Naive B cell (primary cell): ENCODE data around the gene PBX1. TPM values are rescaled to one million over a fixed set of nuclear protein-coding genes. Genes with fewer than 3 reads are reported as not detected.

Experiments used
- ATAC-seq, 2 donors: fragments of 150-1000 bp; cut with Tn5 transposase; 2 replicates each; pipeline ENCODE4 v1.10.0; 2021; ENCODE audit warnings: low read depth in 2 of 2, mild to moderate bottlenecking in 2 of 2, moderate library complexity in 2 of 2
- DNase-seq: peaks from one replicate; pipeline ENCODE4 v3.0.0; 2022
- H3K27ac Mint-ChIP-seq, 6 donors: one replicate each; pipeline ENCODE4 v1.8.0; 2020 to 2022; ENCODE audit warnings: mild to moderate bottlenecking in 6 of 6, mixed read lengths in 6 of 6, moderate library complexity in 5 of 6, inconsistent platforms in 2 of 6
- H3K27me3 Mint-ChIP-seq, 3 donors: one replicate each; pipeline ENCODE4 v1.8.0; 2021 to 2022; ENCODE audit warnings: mixed read lengths in 3 of 3, mild to moderate bottlenecking in 1 of 3
- H3K36me3 Mint-ChIP-seq, 2 donors: one replicate each; pipeline ENCODE4 v1.8.0; 2020 to 2022; ENCODE audit warnings: mixed read lengths in 2 of 2, inconsistent platforms in 1 of 2, mild to moderate bottlenecking in 1 of 2
- H3K4me1 Mint-ChIP-seq, 3 donors: one replicate each; pipeline ENCODE4 v1.8.0; 2020 to 2022; ENCODE audit warnings: mixed read lengths in 3 of 3, inconsistent platforms in 1 of 3, mild to moderate bottlenecking in 1 of 3, moderate library complexity in 1 of 3
- H3K4me3 Mint-ChIP-seq, 8 donors: one replicate each; pipeline ENCODE4 v1.8.0; 2020 to 2022; ENCODE audit warnings: mild to moderate bottlenecking in 8 of 8, mixed read lengths in 8 of 8, moderate library complexity in 8 of 8, inconsistent platforms in 2 of 8
- H3K9me3 Mint-ChIP-seq, 7 donors: one replicate each; pipeline ENCODE4 v1.8.0; 2020 to 2022; ENCODE audit warnings: mixed read lengths in 7 of 7, mild to moderate bottlenecking in 5 of 7, inconsistent platforms in 2 of 7, moderate library complexity in 1 of 7
- polyA plus RNA-seq, 6 donors: library from polyadenylated mRNA; unstranded; fragments of 300-500 nt; fragmentation: Illumina TruSeq; gene quantifications; one replicate each; pipeline ENCODE4 v1.2.3, GENCODE V29; 2021; ENCODE audit warnings: low read depth in 6 of 6

The PBX1 gene
- polyA plus RNA-seq, 6 donors from 2014 or later: 0.04 to 0.70 (median 0.33) TPM; not detected in 1

- peaks cover 0 to 7% (median 0%) of the 10 kb centered on the region in 3 donors for H3K27me3 Mint-ChIP-seq
- H3K36me3 Mint-ChIP-seq: no peaks in the 10 kb centered on the region
- no peak for ATAC-seq
- no peak for DNase-seq
- no peak overlapping the region for H3K4me3 Mint-ChIP-seq
- H3K4me1 Mint-ChIP-seq: no peaks in the 10 kb centered on the region
- no peak overlapping the region for H3K27ac Mint-ChIP-seq
- peaks cover 0 to 2% (median 0%) of the 10 kb centered on the region in 7 donors for H3K9me3 Mint-ChIP-seq
Observed at GRCh38 chr1:164843743-164844500, 284.9 kb downstream of the PBX1 start.

GRCh38 chr1:164846731-164847691 lies 288.0 kb downstream of the PBX1 start:
- Mint-ChIP-seq H3K27ac (no peak overlapping the region), H3K4me1 (no peaks in the 10 kb centered on the region), H3K9me3 (peaks cover 0 to 3% (median 0%) of the 10 kb centered on the region in 7 donors), H3K27me3 (no peaks in the 10 kb centered on the region), H3K36me3 (no peaks in the 10 kb centered on the region), H3K4me3 (peak overlapping the region in 1 of 8 donors; percentile 15)
- ATAC-seq (no peak), DNase-seq (no peak)

GRCh38 chr1:164853146-164853545 lies 294.2 kb downstream of the PBX1 start:
- no peak for ATAC-seq
- Mint-ChIP-seq H3K4me3 (no peak overlapping the region), H3K36me3 (no peaks in the 10 kb centered on the region), H3K9me3 (peaks cover 0 to 7% (median 0%) of the 10 kb centered on the region in 7 donors), H3K27ac (no peak overlapping the region), H3K27me3 (peaks cover 0 to 7% (median 5%) of the 10 kb centered on the region in 3 donors), H3K4me1 (no peaks in the 10 kb centered on the region)
- no peak for DNase-seq

GRCh38 chr1:164855716-164856329 lies 296.8 kb downstream of the PBX1 start:
- H3K27ac Mint-ChIP-seq: no peak overlapping the region
- H3K36me3 Mint-ChIP-seq: no peaks in the 10 kb centered on the region
- peaks cover 0 to 7% (median 5%) of the 10 kb centered on the region in 3 donors for H3K27me3 Mint-ChIP-seq
- H3K4me3 Mint-ChIP-seq: no peak overlapping the region
- peaks cover 0 to 5% (median 3%) of the 10 kb centered on the region in 7 donors for H3K9me3 Mint-ChIP-seq
- DNase-seq (no peak), ATAC-seq (no peak)
- H3K4me1 Mint-ChIP-seq: no peaks in the 10 kb centered on the region

- Mint-ChIP-seq H3K36me3 (no peaks in the 10 kb centered on the region), H3K4me3 (no peak overlapping the region), H3K4me1 (no peaks in the 10 kb centered on the region), H3K27ac (no peak overlapping the region), H3K9me3 (peaks cover 0 to 5% (median 4%) of the 10 kb centered on the region in 7 donors), H3K27me3 (peaks cover 0 to 7% (median 5%) of the 10 kb centered on the region in 3 donors)
- DNase-seq (no peak), ATAC-seq (no peak)
Observed at GRCh38 chr1:164856381-164856780, 297.4 kb downstream of the PBX1 start.

- Mint-ChIP-seq H3K9me3 (peaks cover 0 to 13% (median 4%) of the 10 kb centered on the region in 7 donors), H3K36me3 (no peaks in the 10 kb centered on the region), H3K27ac (no peak overlapping the region), H3K4me3 (no peak overlapping the region), H3K4me1 (no peaks in the 10 kb centered on the region), H3K27me3 (peaks cover 0 to 7% (median 5%) of the 10 kb centered on the region in 3 donors)
- DNase-seq (no peak), ATAC-seq (no peak)
Observed at GRCh38 chr1:164857439-164857838, 298.5 kb downstream of the PBX1 start.

GRCh38 chr1:164858096-164858632 lies 299.2 kb downstream of the PBX1 start:
- no peaks in the 10 kb centered on the region for H3K4me1 Mint-ChIP-seq
- ATAC-seq: no peak
- no peaks in the 10 kb centered on the region for H3K36me3 Mint-ChIP-seq
- no peak overlapping the region for H3K4me3 Mint-ChIP-seq
- H3K9me3 Mint-ChIP-seq: peaks cover 0 to 13% (median 4%) of the 10 kb centered on the region in 7 donors
- peaks cover 0 to 7% (median 5%) of the 10 kb centered on the region in 3 donors for H3K27me3 Mint-ChIP-seq
- DNase-seq: no peak
- no peak overlapping the region for H3K27ac Mint-ChIP-seq

GRCh38 chr1:164861632-164862031 lies 302.6 kb downstream of the PBX1 start:
- no peak overlapping the region for H3K4me3 Mint-ChIP-seq

GRCh38 chr1:164863056-164863455 lies 304.1 kb downstream of the PBX1 start:
- no peak for DNase-seq
- Mint-ChIP-seq H3K9me3 (peaks cover 0 to 17% (median 2%) of the 10 kb centered on the region in 7 donors), H3K27ac (no peak overlapping the region), H3K4me3 (no peak overlapping the region), H3K36me3 (no peaks in the 10 kb centered on the region), H3K27me3 (peaks cover 0 to 4% (median 0%) of the 10 kb centered on the region in 3 donors), H3K4me1 (no peaks in the 10 kb centered on the region)
- ATAC-seq: no peak

More at GRCh38 chr1:164861632-164862031, 302.6 kb downstream of the PBX1 start:
- Mint-ChIP-seq H3K9me3 (peaks cover 0 to 17% (median 2%) of the 10 kb centered on the region in 7 donors), H3K27ac (peak overlapping the region in 1 of 6 donors; percentile 43), H3K36me3 (no peaks in the 10 kb centered on the region), H3K4me1 (no peaks in the 10 kb centered on the region), H3K27me3 (peaks cover 0 to 4% (median 4%) of the 10 kb centered on the region in 3 donors)
- no peak for ATAC-seq
- DNase-seq: no peak

GRCh38 chr1:164864161-164864560 lies 305.2 kb downstream of the PBX1 start:
- Mint-ChIP-seq H3K27me3 (peaks cover 0 to 4% (median 0%) of the 10 kb centered on the region in 3 donors), H3K9me3 (peaks cover 0 to 17% (median 4%) of the 10 kb centered on the region in 7 donors), H3K27ac (no peak overlapping the region), H3K4me1 (no peaks in the 10 kb centered on the region), H3K36me3 (no peaks in the 10 kb centered on the region), H3K4me3 (no peak overlapping the region)
- no peak for DNase-seq
- no peak for ATAC-seq

GRCh38 chr1:164865385-164865784 lies 306.4 kb downstream of the PBX1 start:
- Mint-ChIP-seq H3K9me3 (peaks cover 0 to 17% (median 4%) of the 10 kb centered on the region in 7 donors), H3K4me1 (no peaks in the 10 kb centered on the region), H3K4me3 (no peak overlapping the region), H3K36me3 (no peaks in the 10 kb centered on the region), H3K27me3 (peaks cover 0 to 4% (median 0%) of the 10 kb centered on the region in 3 donors), H3K27ac (no peak overlapping the region)
- ATAC-seq (no peak), DNase-seq (no peak)

- DNase-seq: no peak
- H3K4me1 Mint-ChIP-seq: no peaks in the 10 kb centered on the region
- no peak overlapping the region for H3K4me3 Mint-ChIP-seq
- no peak for ATAC-seq
- H3K36me3 Mint-ChIP-seq: no peaks in the 10 kb centered on the region
- H3K27ac Mint-ChIP-seq: no peak overlapping the region
- H3K27me3 Mint-ChIP-seq: peaks cover 0 to 7% (median 4%) of the 10 kb centered on the region in 3 donors
- H3K9me3 Mint-ChIP-seq: peaks cover 0 to 4% (median 0%) of the 10 kb centered on the region in 7 donors
Observed at GRCh38 chr1:164867590-164867989, 308.6 kb downstream of the PBX1 start.

- no peak overlapping the region for H3K27ac Mint-ChIP-seq
- ATAC-seq (no peak), DNase-seq (no peak)
- H3K36me3 Mint-ChIP-seq: no peaks in the 10 kb centered on the region
- no peak overlapping the region for H3K4me3 Mint-ChIP-seq
- H3K4me1 Mint-ChIP-seq: no peaks in the 10 kb centered on the region
- peaks cover 0 to 11% (median 6%) of the 10 kb centered on the region in 3 donors for H3K27me3 Mint-ChIP-seq
- peaks cover 0 to 2% (median 0%) of the 10 kb centered on the region in 7 donors for H3K9me3 Mint-ChIP-seq
Observed at GRCh38 chr1:164868990-164869389, 310.0 kb downstream of the PBX1 start.
